ENCODE measurements around the gene SAMD8.

DNA sequence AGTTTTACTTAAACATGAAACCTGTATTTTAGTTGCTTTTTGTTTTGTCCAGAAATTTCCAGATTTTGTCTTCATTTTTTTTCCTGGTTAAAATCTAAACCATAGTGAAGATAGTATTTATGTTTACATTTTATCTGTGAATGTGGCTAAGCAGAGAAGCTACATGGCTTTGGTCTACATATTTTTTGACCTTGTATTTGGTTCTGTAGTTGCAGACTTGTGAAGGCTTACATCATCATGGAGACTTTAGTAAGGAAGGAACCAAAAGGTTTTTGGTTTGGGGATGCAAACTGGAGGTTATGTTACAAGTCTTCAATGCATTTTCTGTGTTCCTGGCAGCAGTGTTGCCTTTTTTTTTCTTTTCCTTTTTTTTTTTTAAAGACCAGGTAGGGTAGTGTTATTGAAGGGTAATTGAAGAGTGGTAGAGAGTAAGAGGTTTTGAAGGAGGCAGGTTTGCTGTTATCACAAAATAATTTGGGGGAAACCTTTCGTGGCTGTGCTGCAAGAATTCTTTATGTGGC lies 68.3 kb downstream of the SAMD8 start:
- TF ChIP-seq, protein P1, sequence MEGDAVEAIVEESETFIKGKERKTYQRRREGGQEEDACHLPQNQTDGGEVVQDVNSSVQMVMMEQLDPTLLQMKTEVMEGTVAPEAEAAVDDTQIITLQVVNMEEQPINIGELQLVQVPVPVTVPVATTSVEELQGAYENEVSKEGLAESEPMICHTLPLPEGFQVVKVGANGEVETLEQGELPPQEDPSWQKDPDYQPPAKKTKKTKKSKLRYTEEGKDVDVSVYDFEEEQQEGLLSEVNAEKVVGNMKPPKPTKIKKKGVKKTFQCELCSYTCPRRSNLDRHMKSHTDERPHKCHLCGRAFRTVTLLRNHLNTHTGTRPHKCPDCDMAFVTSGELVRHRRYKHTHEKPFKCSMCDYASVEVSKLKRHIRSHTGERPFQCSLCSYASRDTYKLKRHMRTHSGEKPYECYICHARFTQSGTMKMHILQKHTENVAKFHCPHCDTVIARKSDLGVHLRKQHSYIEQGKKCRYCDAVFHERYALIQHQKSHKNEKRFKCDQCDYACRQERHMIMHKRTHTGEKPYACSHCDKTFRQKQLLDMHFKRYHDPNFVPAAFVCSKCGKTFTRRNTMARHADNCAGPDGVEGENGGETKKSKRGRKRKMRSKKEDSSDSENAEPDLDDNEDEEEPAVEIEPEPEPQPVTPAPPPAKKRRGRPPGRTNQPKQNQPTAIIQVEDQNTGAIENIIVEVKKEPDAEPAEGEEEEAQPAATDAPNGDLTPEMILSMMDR (IDR thresholded peaks at IDR 0.05) = no peak
- no peak for TF ChIP-seq POLR2A (IDR thresholded peaks at IDR 0.05)
- TF ChIP-seq POLR2AphosphoS5 (IDR thresholded peaks at IDR 0.05) = no peak

Data from sigmoid colon (tissue), 4 donors.